Stimulated activated CD4-positive, alpha-beta T cell treated with anti-CD3 and anti-CD28 coated beads, Interleukin-4, amount 100 ng/mL, for 4 hours (primary cell): ENCODE data around the gene ME1.
"Not testable (repeated sequence)": the region's sequence is repeated elsewhere in the genome, so short reads cannot be mapped to it uniquely, and the experiment has no call there.

Experiments used
- DNase-seq, 2 experiments: peaks; one replicate each; pipeline ENCODE4 v3.0.0-alpha.2; 2020

The ME1 gene

DNA sequence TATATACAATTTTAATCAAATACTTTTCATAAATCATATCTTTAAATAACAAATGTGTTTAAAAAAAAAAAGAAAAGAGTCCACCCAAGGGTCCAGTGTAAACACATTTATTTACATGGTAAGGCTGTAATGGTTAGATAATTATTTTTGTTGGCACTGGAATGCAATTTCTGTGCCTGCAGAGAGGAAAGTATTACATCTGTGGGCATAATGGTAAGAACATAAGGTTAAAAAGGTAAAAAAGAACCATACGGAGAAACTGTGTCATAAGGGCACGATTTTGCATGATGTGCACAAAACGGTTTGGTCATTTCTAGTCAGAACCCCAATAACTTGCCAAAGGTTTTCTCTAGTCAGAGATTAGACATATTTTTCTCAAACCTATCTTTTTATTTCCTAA is 183.4 kb downstream of the ME1 start:
- no peak for DNase-seq

DNA sequence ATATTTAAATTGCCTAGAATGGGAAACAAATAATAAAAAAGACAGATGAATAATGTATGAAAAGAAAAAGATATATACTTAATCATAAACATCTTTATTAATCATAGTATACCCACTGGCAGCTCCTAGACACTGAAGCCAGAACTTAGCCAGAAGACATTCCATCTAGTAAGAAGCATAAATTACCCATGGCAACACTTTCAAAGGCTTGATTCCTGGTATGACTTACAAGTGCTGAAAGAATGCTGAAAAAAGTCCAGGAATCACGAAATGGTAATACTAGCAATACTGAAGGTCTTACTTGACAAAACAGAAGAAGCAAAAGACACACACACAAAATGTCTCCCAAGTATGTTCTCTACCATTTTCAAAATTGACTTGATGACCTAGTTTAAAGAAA is 199.7 kb downstream of the ME1 start:
- no peak for DNase-seq

DNA sequence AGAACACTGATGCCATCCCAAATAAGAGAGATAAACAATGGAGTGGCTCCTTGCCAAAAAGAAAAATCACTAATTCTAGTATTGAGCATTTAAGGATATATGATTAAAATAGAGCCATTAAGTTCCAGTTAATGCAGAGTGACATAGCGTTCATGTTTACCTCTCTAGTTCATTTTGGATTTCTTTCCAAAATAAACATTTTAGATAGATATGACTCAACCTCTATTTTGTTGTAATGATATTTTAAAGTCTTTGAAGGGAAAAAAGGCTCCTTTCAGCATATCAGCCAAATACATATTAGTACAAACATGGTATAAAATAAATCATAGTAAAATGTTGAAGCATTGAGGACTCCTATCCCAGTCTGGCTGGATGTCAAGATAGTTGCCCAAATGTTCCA is 204.3 kb downstream of the ME1 start:
- no peak for DNase-seq

DNA sequence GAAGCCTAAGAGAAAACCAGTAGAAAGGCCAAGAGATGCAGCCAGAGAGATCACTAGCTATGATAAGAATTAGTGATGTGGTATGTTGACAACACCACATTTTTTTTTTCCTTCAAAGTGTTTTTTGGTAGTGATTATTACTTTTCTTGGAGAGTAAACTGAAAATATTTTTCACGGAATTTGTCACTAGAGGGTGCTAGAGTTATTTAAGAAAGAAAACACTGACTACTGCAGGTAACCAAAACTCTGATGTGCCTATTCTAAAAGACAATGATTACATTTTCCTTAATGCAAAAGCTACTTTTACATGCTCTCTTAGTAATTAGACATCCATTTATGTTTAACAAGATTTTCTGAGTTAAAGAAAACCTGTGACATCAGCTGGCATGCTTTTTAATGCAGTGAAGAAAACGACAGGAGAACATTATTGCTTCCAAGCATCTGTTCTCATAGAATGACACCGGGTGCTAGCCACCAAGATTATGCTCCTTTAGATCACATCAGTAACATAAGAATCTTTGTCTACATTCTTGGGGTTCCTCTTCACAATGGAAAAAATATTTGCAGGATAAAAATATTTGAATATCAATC is 208.9 kb downstream of the ME1 start:
- DNase-seq: no peak

DNA sequence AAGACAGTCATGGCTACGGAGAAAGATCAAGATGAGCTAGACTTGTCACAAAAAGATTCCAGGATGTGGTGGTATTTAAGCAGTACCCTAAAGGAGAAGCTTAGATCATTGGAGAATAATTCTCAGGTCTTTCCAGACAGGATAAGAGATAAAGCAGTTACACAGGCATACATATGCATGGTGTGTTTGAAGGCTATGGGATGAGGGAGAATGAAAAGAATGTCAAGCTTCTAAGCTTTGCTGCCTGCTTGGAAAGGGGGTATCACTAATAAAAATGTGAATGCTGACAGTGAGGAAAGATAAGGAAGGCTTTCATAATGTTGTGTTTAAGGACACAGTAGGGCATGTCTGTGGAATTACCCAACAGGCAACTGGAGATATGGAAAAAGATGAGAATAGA is 209.6 kb downstream of the ME1 start:
- DNase-seq: no peak

DNA sequence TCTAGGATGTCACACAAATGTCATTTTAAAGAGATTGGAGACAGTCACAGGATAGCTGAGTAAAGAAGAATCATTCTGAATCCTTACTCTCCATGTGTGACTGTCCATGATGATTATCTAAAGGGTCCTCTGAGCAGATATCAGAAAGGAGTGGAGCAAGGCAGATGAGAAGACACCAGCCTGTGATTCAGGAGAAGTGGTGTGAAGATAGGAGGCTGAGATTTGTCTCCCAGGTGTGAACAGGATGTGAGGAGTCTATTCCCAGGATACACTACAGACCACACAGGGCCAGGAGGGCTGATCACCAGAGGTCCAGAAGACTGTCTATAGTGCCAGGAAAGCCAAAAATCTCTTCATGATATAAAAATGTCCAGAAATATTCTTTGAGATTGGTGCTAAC is 210.7 kb downstream of the ME1 start:
- no peak for DNase-seq

DNA sequence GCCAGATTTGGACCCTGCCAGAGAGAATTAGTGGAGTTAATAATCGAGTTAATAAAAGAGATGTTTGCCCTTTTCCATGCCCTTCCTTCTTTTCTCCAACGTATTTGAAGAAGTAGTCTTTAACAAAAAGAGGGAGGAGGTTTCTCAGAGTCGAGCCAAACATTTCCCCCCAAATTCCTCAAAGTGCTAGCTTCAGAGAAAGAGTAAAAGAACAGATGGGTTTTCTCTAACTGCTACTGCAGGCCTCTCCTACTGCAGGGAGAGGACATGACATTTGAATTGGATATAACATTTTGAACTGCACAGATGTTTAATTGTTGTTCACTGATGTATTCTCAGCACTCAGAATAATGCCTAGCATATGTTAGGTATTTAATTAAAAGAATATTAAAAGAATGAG is 212.2 kb downstream of the ME1 start:
- DNase-seq: no peak

DNA sequence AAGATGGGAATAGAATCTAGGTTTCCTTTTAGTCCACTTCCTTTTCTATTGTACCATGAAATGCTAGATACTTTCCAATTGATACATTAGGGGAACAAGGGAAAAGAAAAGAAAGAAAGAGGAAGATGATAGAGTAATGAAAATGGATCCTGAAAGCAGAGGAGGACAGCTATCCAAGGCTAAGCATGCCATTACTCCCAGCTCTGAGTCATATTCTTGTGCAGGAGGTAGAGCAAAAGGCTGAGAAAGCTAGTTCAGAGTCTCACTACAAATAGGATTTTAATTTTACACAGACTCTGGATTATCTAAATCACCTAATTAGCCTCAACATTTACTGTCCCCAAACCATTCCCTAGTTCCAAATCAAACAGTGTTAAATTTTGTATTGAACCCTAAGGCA is 214.0 kb downstream of the ME1 start:
- DNase-seq: no peak

DNA sequence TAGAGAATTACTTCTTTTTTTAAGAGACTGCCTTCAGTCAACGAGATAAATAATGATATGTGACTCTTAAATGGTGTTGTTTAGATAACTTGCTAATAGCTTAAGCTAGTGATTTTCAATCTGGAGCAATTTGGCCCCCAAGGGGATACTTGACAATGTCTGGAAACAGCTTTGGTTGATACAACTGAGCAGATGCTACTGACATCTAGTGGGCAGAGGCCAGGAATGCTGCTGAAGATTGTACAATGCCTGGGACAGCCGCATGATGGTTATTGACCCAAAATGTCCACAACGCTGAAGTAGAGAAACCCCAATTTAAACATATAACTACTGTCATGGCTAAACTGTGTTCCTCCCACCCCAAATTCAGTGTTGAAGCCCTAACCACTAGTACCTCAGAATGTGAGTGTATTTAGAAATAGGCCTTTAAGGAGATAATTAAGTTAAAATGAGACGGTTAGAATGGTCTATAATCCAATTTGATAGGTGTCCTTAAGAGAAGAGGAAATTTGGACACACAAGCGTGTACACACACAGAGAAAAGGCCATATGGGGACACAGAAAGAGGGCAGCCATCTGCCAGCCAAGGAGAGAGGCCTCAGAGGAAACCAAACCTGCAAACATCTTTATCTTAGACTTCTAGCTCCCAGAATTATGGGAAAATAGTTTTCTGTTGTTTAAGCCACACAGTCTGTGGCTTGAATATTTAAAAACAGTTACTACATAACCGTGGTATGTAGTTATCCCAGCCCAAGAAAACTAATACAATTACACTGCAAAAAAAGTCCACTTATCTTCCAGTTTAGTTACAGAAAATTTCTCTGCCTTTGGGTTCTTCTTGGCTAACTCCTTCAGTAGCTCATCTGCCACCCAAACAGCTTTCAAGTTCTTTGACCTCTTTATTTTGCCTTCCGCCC is 215.5 kb downstream of the ME1 start:
- DNase-seq: peak; percentile 20 to 47

DNA sequence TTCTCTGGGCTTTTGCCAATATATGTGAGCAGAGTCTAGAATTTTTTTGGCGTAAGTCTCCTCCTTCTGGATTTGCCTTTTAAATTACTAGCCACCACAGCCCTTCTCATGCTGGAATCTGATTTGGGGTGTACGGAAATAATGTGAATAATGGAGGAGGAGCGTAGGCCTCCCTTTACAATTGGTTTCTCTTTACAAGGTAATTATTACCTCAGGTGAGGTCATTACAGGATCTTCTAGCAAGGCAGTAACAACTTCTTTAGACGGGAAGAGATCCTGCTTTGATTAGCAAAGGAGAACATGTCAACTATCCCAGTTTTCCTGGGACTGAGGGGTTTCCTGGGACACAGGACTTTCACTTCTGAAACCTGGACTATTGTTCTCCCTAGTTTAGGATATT is 228.8 kb downstream of the ME1 start:
- DNase-seq: no peak

DNA sequence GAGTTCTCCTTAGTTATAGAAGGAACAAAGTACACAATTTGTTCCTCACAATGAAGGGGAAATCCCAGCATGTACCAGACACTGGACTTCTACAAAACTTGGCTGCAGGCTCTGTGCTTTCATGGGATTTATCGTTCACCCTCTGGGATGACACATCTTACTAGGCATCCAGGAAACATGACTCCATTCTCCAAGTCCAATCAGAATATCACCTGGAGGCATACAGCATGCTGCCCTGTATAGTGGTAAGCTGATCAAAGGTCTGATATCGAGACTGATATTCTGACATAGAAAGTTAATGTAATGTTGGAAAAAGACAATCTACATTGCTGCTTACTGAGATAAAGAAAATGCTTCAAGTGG is 231.0 kb downstream of the ME1 start:
- no peak for DNase-seq

DNA sequence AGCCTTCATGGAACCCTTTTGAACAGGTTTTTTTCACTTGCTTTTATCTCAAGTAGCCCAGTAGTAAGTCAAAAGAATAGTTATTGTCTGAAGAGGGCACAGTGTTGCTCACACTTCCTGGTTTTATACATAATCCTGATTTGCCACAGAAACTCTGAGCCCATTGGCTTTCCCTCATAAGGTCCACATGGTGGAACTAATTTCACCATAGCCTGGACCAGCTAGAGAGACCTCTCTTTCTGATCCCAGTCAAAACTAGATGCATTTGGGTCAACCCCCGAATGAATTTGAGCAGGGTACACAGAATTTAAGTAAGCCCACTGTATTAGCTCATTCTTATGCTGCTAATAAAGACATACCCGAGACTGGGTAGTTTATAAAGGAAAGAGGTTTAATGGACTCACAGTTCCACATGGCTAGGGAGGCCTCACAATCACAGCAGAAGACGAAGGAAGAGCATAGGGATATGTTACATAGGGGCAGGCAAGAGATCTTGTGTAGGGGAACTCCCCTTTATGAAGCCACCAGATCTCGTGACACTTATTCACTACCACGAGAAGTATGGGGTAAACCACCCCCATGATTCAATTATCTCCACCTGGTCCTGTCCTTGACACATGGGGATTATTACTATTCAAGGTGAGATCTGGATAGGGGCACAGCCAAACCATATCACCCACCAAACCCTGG is 231.5 kb downstream of the ME1 start:
- DNase-seq: no peak

DNA sequence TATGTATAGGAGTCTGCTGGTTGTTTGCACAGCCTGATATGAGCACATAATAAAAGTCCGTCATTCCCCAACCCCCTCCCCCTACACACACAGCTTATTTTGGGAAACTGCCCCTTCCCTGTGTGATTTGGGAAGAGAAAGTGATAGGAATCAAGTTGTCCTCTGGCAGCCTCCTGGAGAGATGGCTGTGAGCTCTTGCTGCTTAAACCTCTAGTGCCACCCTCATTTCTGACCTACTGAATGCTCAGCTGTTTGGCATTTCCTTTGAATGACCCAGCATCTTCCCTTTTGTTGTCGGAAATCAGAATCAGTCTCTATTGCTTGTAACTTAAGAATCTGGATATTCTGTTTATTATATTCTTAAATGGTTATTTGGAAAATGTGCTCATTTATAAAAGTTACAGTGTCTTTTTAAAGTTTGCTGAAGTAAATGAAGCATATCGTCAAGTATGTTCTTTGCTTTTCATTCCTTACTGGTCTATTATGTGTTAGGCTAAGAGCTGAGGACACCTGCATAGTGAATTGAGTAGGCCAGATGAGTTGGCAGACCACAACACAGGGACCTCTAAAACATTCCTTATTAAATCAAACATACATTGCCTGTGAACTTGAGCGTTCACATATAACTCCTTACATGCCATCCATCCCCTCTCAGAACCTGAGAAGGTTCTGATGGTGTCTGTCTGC is 232.2 kb downstream of the ME1 start:
- no peak for DNase-seq

DNA sequence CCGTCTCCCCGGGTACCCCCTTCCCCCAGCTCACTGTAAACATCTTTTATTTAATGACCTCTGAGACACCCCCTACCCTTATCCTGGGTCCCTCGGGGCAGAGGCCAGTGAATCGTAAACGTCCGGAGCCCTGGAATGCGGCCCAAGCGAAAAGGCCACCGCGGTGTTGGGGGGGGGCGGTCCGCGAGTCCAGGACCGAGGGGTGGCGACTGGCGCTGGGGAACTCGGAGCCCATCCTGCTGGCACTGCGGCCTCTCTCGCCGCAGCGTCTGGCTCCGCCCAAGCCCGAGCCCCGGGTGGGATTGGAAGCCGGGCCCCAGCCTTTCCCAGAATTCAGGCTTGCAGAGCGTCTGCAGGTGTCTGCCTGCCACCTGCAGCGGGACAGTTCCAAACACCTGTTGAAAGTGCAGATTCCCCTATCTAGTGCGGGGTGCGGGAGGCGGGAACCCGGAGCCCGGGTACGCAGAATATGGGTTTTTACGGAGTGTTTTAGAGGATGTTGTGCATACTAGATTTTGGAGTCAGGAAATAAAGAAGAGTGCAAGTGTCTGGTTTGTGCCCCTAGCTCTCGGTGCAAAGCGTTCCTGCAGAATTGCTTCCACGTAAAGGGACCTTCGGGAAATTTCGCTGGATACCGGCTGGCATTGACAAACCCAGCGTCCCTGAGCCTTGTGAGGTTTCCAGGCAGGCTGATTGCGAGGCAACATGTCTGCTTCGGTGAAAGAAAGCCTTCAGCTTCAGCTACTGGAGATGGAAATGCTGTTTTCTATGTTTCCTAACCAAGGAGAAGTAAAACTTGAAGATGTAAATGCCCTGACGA is 236.9 kb downstream of the ME1 start:
- peak; percentile 6 to 7 for DNase-seq

DNA sequence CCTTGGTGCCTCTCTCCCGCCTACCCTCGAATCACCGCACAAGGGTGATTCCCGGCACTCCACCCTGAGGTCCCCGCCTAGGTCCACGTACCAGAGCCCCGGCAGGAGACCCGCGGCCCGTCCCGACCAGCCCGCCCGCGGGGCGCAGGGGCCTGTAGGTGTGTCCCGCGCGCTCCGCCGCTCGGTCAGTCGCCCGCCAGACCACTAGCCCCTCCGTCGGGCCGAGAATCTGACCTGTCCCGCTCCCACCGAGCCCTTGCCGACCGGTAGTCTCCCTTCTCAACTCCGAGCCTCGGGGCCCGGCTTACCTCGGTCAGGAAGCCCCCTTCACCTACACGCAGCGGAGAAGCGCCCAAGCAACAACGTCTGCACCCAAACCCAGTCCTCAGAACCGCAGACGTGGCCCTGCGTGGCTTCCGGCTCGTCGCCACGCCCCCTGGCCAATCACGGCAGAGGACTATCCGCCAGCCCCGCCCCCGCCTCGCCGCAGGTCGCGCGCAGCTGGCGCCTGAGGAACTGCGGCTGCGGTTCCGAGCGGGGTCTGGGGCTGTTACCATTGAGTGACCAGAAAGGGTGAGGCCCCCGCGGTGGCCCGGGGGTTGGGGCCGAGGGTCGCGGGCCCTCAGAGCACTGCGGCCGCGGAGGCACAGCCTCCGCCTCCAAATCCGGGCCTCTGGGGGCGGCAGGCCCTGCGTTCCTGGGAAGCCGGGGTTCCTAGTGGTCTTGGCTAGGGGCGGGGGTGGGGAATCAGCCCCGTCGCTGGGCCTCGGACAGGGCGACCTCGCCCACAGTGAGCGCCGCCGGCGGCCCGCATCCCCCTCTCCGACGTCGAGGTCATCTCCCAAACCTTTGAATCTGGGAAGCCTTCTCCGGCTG is 237.7 kb downstream of the ME1 start, which contains the start of the genes PGM3 and RWDD2A:
Gene PGM3, minus strand, starts transcription at position 395 of the 876 bp plus-strand sequence. CDS start 2,253 bp downstream, outside the sequence.
Gene RWDD2A, plus strand, starts transcription at position 487 of the 876 bp plus-strand sequence. CDS start 1,095 bp downstream, outside the sequence.
- DNase-seq: peak; percentile 87

DNA sequence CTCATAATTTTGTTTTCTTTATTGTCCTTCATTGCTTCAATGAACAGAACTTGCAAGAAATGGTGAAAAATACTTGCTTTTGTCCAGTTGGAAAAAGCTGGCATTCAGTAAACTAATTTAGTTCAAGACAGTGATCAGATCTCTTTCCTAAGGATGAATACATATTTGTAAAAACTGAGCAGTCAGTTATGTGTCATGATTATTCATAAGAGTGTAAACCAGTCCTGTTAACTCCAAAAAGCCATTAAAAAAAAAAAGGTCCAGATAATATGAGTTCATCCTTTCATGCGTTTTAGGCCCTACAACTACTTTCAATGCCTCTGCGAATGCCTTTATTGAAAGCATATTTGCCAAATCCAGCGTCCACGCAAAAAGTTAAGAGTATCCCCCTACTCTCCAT is 238.4 kb downstream of the ME1 start:
- DNase-seq: no peak

DNA sequence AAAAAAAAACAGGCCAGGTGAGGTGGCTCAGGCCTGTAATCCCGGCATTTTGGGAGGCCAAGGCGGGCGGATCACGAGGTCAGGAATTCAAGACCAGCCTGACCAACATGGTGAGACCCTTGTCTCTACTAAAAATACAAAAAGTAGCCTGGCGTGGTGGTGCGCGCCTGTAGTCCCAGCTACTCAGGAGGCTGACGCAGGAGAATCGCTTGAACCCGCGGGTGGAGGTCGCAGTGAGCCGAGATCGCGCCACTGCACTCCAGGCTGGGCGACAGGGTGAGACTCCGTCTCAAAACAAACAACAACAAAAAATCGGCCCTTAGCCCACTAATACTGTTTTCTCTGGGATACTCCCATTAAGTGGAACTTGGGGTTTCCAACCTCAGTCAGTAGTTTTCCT is 238.9 kb downstream of the ME1 start:
- not testable (repeated sequence) for DNase-seq

DNA sequence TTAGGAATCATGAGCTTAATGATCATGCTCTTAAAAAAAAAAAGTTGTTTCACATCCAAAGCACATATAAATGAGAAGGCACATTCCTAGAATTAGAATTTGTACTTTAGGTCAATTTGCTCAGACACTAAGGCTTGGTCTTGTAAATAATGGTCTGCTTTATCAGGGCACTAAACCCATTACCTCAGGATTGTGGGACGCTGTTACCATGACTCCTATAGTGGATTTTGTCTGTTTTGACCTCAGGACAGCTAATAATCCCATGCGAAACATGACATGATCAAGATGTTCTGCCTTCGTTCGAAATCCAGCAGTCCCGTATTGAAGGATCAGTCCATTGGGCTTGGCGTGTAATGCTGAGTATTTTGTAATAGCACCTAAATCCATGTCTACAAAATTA is 240.2 kb downstream of the ME1 start:
- DNase-seq: no peak

DNA sequence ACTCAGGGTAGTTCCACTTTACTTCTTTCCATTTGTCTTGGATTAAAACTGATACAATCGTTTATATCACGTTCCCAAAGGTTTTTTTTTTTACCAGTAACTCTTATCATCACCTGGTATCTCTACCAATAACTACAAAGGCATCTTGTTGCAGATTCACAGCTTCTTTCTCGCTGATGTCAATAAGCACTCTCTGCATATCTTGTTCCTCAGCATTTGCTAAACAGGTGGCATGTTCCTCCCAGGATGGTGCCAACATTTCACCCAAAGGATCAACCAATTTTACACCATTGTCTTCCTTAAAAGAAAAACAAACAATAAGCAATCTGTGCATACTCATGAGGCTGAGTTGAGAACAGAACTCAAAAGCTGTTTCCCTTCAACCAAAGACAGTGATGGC is 242.3 kb downstream of the ME1 start:
- no peak for DNase-seq

DNA sequence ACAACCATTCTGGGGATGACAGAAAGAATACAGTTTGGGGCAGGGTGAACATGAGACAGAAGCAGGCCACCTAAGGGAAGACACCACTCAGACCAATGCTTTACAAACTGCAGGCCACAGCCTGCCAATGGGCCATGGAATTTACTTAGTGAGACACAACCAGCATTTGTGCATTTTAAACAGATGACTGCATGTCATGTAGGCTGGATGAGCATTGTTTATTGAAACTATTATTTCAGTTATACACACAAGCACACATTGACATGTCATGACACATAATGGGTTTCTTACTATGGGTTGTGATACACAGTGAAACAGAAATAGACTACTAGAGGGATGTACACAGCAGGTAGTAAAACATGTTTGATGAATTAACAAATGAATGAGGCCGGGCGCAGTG is 245.8 kb downstream of the ME1 start:
- DNase-seq: no peak
